HG03432 (cell line): ENCODE results near the gene SLC6A5.
A peak's percentile ranks its signal among the peaks of the same experiment; 100 is the strongest.

Source experiments
- ATAC-seq: cut with Tn5 transposase; IDR thresholded peaks from one replicate; pipeline ENCODE4 v1.9.1; 2021; ENCODE audit warnings: mild to moderate bottlenecking, moderate library complexity; ENCODE audit not compliant: unreplicated experiment

Gene SLC6A5

GRCh38 chr11:20618083-20618482 lies 18.7 kb downstream of the SLC6A5 start:
- ATAC-seq: no peak

GRCh38 chr11:20620988-20621387 lies 21.6 kb downstream of the SLC6A5 start:
- ATAC-seq: no peak

- ATAC-seq: no peak
These were observed 22.3 kb downstream of the SLC6A5 start for GRCh38 chr11:20621679-20622078.

GRCh38 chr11:20623252-20623651 lies 23.8 kb downstream of the SLC6A5 start:
- no peak for ATAC-seq

GRCh38 chr11:20626279-20626678 lies 26.9 kb downstream of the SLC6A5 start:
- ATAC-seq: no peak

- no peak for ATAC-seq
These were observed 27.6 kb downstream of the SLC6A5 start for GRCh38 chr11:20627026-20627425.

GRCh38 chr11:20627701-20628100 lies 28.3 kb downstream of the SLC6A5 start:
- ATAC-seq: no peak

GRCh38 chr11:20631519-20632168 lies 32.2 kb downstream of the SLC6A5 start:
- ATAC-seq: no peak

GRCh38 chr11:20632169-20632532 lies 32.7 kb downstream of the SLC6A5 start:
- ATAC-seq: no peak

GRCh38 chr11:20634044-20634443 lies 34.6 kb downstream of the SLC6A5 start:
- no peak for ATAC-seq

- ATAC-seq: no peak
These were observed 35.4 kb downstream of the SLC6A5 start for GRCh38 chr11:20634781-20635180.

GRCh38 chr11:20638074-20638473 lies 38.7 kb downstream of the SLC6A5 start:
- no peak for ATAC-seq

- ATAC-seq: no peak
These were observed 40.3 kb downstream of the SLC6A5 start for GRCh38 chr11:20639688-20640087.

- no peak for ATAC-seq
These were observed 41.0 kb downstream of the SLC6A5 start for GRCh38 chr11:20640401-20640800.

- ATAC-seq: no peak
These were observed 45.0 kb downstream of the SLC6A5 start for GRCh38 chr11:20644360-20644759.

GRCh38 chr11:20647976-20648565 lies 48.7 kb downstream of the SLC6A5 start:
- peak; percentile 84 for ATAC-seq

GRCh38 chr11:20652150-20652806 lies 52.9 kb downstream of the SLC6A5 start:
- no peak for ATAC-seq

GRCh38 chr11:20654038-20654437 lies 54.6 kb downstream of the SLC6A5 start:
- ATAC-seq: no peak

- ATAC-seq: no peak
These were observed 57.5 kb downstream of the SLC6A5 start for GRCh38 chr11:20656901-20657300.

GRCh38 chr11:20658135-20658534 lies 58.7 kb downstream of the SLC6A5 start:
- no peak for ATAC-seq

- no peak for ATAC-seq
These were observed 62.0 kb downstream of the SLC6A5 start for GRCh38 chr11:20661445-20661844.

GRCh38 chr11:20661850-20662249 lies 62.4 kb downstream of the SLC6A5 start:
- ATAC-seq: no peak
